Skeletal muscle cell (primary cell): ENCODE data around the gene PC.

Source experiments
- DNase-seq: peaks from one replicate; pipeline ENCODE4 v3.0.0-alpha.2; 2010; ENCODE audit warnings: low read depth
- H3K4me3 ChIP-seq: 2 replicates; pipeline ENCODE4 v1.5.1; 2011; ENCODE audit warnings: low read depth, mild to moderate bottlenecking, control low read depth, low read length, moderate library complexity

PC gene

GRCh38 chr11:66875378-66875777 is 82.8 kb downstream of the PC start:
- no peak overlapping the region for H3K4me3 ChIP-seq
- no peak for DNase-seq

- no peak for DNase-seq
- no peak overlapping the region for H3K4me3 ChIP-seq
Measured at GRCh38 chr11:66874232-66874631, 84.0 kb downstream of the PC start.

- no peak overlapping the region for H3K4me3 ChIP-seq
- DNase-seq, result no peak
Measured at GRCh38 chr11:66871521-66871901, 86.7 kb downstream of the PC start.

- no peak for DNase-seq
- H3K4me3 ChIP-seq, result no peak overlapping the region
Measured at GRCh38 chr11:66870616-66871520, 87.3 kb downstream of the PC start.

GRCh38 chr11:66870131-66870530 is 88.1 kb downstream of the PC start:
- no peak for DNase-seq
- H3K4me3 ChIP-seq, result no peak overlapping the region

- H3K4me3 ChIP-seq, result no peak overlapping the region
- DNase-seq, result no peak
Measured at GRCh38 chr11:66869567-66869870, 88.7 kb downstream of the PC start.

- DNase-seq, result no peak
Measured at GRCh38 chr11:66868726-66869566, 89.2 kb downstream of the PC start.

GRCh38 chr11:66868082-66868725 is 90.0 kb downstream of the PC start:
- DNase-seq, result no peak
- H3K4me3 ChIP-seq, result no peak overlapping the region

More at GRCh38 chr11:66868726-66869566, 89.2 kb downstream of the PC start:
- no peak overlapping the region for H3K4me3 ChIP-seq

- no peak overlapping the region for H3K4me3 ChIP-seq
Measured at GRCh38 chr11:66867425-66868040, 90.7 kb downstream of the PC start.

GRCh38 chr11:66866511-66866986 is 91.6 kb downstream of the PC start:
- DNase-seq, result peak; percentile 74
- H3K4me3 ChIP-seq, result no peak overlapping the region

More at GRCh38 chr11:66867425-66868040, 90.7 kb downstream of the PC start:
- no peak for DNase-seq

GRCh38 chr11:66866007-66866406 is 92.2 kb downstream of the PC start:
- DNase-seq, result no peak
- no peak overlapping the region for H3K4me3 ChIP-seq

GRCh38 chr11:66864924-66865697 is 93.1 kb downstream of the PC start:
- no peak for DNase-seq
- no peak overlapping the region for H3K4me3 ChIP-seq

GRCh38 chr11:66864172-66864901 is 93.8 kb downstream of the PC start:
- DNase-seq, result no peak
- no peak overlapping the region for H3K4me3 ChIP-seq

- H3K4me3 ChIP-seq, result no peak overlapping the region
- no peak for DNase-seq
Measured at GRCh38 chr11:66863428-66864125, 94.6 kb downstream of the PC start.

GRCh38 chr11:66862559-66863037 is 95.6 kb downstream of the PC start:
- DNase-seq, result no peak
- no peak overlapping the region for H3K4me3 ChIP-seq

- no peak for DNase-seq
- no peak overlapping the region for H3K4me3 ChIP-seq
Measured at GRCh38 chr11:66861774-66862558, 96.2 kb downstream of the PC start.
